ENCODE results near the gene PHLDA2.
"Not testable (repeated sequence)": the region's sequence is repeated elsewhere in the genome, so short reads cannot be mapped to it uniquely, and the experiment has no call there.

The PHLDA2 gene

GRCh38 chr11:2944530-2944929, 15.3 kb upstream of the PHLDA2 start:
- no peak for DNase-seq

GRCh38 chr11:2943711-2944118, 14.5 kb upstream of the PHLDA2 start:
- no peak for DNase-seq

GRCh38 chr11:2942872-2943710, 13.9 kb upstream of the PHLDA2 start:
- no peak for DNase-seq

- no peak for DNase-seq
Measured at GRCh38 chr11:2942447-2942846, 13.2 kb upstream of the PHLDA2 start.

- DNase-seq, result no peak
Measured at GRCh38 chr11:2940921-2941821, 12.0 kb upstream of the PHLDA2 start.

- no peak for DNase-seq
Measured at GRCh38 chr11:2940147-2940920, 11.1 kb upstream of the PHLDA2 start.

- not testable (repeated sequence) for DNase-seq
Measured at GRCh38 chr11:2938458-2939418, 9.5 kb upstream of the PHLDA2 start.

- not testable (repeated sequence) for DNase-seq
Measured at GRCh38 chr11:2937641-2938457, 8.6 kb upstream of the PHLDA2 start.

- DNase-seq, result no peak
Measured at GRCh38 chr11:2934611-2935239, 5.5 kb upstream of the PHLDA2 start.

- no peak for DNase-seq
Measured at GRCh38 chr11:2934021-2934550, 4.9 kb upstream of the PHLDA2 start.

GRCh38 chr11:2933375-2934020, 4.3 kb upstream of the PHLDA2 start:
- DNase-seq, result no peak

GRCh38 chr11:2932850-2933251, 3.6 kb upstream of the PHLDA2 start:
- no peak for DNase-seq

GRCh38 chr11:2931771-2932738, 2.8 kb upstream of the PHLDA2 start:
- DNase-seq, result no peak

GRCh38 chr11:2931420-2931746, 2.2 kb upstream of the PHLDA2 start:
- no peak for DNase-seq

GRCh38 chr11:2930704-2931419, 1.6 kb upstream of the PHLDA2 start:
- no peak for DNase-seq

- no peak for DNase-seq
Measured at GRCh38 chr11:2929950-2930703, 907 bp upstream of the PHLDA2 start.

- no peak for DNase-seq
Measured at GRCh38 chr11:2929531-2929949, 320 bp upstream of the PHLDA2 start.
